ENCODE measurements around the gene TSPAN15. TPM values are rescaled to one million over a fixed set of nuclear protein-coding genes. Genes with fewer than 3 reads are reported as not detected.

Gene TSPAN15
- total RNA-seq, 8 experiments from 2014 or later = 3.1 to 60.5 (median 6.6) TPM

DNA sequence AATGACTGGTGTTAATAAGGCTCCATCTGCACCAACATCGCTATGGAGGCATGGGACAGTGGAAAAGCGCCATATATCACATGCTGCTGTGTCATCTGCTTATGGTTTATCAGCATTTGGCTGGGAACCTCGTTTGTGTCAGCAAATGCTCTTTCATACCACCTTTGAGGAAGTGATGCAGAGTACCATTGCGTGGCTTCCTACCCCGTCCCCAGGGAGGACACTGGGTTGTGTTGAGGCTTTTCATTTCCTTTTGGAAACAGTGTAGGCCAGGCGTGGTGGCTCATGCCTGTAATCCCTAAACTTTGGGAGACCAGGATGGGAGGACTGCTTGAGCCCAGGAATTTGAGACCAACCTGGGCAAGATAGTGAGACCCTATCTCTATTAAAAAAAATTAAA, 41.3 kb upstream of the TSPAN15 start:
- H3K4me1 ChIP-seq (replicated peaks in 1 of 2) = peaks cover 18 to 20% of the 10 kb centered on the region in 2 donors
- no peak overlapping the region for H3K4me3 ChIP-seq
- in situ Hi-C loops (cut with MboI; ENCODE audit: low pct_unique_long_range_greater_than_20kb in 2 of 9, low sequenced_read_pairs in 9 of 9, unreplicated experiment in 9 of 9) = loop anchor here in 6 of 9 experiments (10.0 to 25.0 kb wide), 5 partner anchors 95 to 398 kb away; partner anchors contain the start of gene FAM241B (in 5 of the 6)
- WGBS, 10 experiments = 50 to 100% (median 62%) methylated on average over 1 to 3 of the region's 6 CpGs; no CpG with 5 or more reads in 6 of the 10 experiments
- ATAC-seq (replicated peaks in 6 of 8) = no peak
- H3K27ac ChIP-seq = no peak overlapping the region

- no peak overlapping the region for H3K4me3 ChIP-seq
- no peak for ATAC-seq (replicated peaks in 6 of 8)
- in situ Hi-C loops (cut with MboI; ENCODE audit: low pct_unique_long_range_greater_than_20kb in 2 of 9, low sequenced_read_pairs in 9 of 9, unreplicated experiment in 9 of 9) = loop anchor here in 6 of 9 experiments (10.0 to 25.0 kb wide), 4 partner anchors 94 to 398 kb away; partner anchors contain the start of gene FAM241B (in 5 of the 6)
- 0 to 100% (median 83%) methylated on average over 1 to 6 of the region's 10 CpGs; no CpG with 5 or more reads in 1 of the 10 experiments for WGBS, 10 experiments
- peaks cover 18 to 20% of the 10 kb centered on the region in 2 donors for H3K4me1 ChIP-seq (replicated peaks in 1 of 2)
- no peak overlapping the region for H3K27ac ChIP-seq
These were observed 40.8 kb upstream of the TSPAN15 start for GRCh38 chr10:69410487-69410886.

GRCh38 chr10:69411476-69411875, 39.8 kb upstream of the TSPAN15 start:
- WGBS, 10 experiments = 6 to 82% (median 40%) methylated on average over 1 to 4 of the region's 4 CpGs; no CpG with 5 or more reads in 5 of the 10 experiments

DNA sequence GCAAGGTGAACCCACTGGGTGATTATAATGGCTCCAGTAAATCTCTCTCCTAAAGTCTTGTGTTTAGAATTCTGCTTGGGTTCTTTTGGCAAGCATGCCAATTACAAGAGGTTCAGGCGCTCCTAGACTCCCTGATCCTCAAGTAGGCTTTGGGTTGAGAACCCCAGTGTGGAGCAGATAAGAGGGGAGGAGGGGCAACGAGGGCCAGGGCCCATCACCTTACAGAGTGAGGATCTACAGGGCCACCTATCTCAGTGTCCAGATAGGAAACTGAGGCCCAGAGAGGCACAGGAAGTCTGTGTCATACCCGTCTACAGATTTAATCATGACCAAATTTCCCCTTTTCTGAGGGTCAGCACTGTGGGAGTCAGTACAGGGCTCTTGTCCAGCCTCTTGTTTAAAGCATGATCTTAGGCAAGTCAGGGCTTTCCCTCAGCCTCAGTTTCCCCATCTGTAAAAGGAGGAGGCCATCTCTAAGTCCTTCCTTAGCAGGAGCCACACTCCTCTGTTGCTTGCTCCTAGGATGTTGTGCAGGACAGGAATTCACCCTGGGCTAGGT, 39.0 kb upstream of the TSPAN15 start:
- in situ Hi-C loops (cut with MboI; ENCODE audit: low pct_unique_long_range_greater_than_20kb in 2 of 9, low sequenced_read_pairs in 9 of 9, unreplicated experiment in 9 of 9) = loop anchor here in 6 of 9 experiments (10.0 to 25.0 kb wide), 4 partner anchors 92 to 400 kb away; partner anchors contain the start of gene FAM241B (in 5 of the 6)
- peaks cover 6 to 7% of the 10 kb centered on the region in 2 donors for H3K4me1 ChIP-seq (replicated peaks in 1 of 2)
- H3K27ac ChIP-seq = no peak overlapping the region
- no peak for ATAC-seq (replicated peaks in 6 of 8)
- 40 to 100% (median 83%) methylated on average over 1 to 3 of the region's 3 CpGs; no CpG with 5 or more reads in 2 of the 10 experiments for WGBS, 10 experiments
- no peak overlapping the region for H3K4me3 ChIP-seq

More at GRCh38 chr10:69411476-69411875, 39.8 kb upstream of the TSPAN15 start:
- Histone ChIP-seq H3K27ac (no peak overlapping the region), H3K4me3 (no peak overlapping the region), H3K4me1 (replicated peaks in 1 of 2) (peaks cover 11 to 12% of the 10 kb centered on the region in 2 donors)
- no peak for ATAC-seq (replicated peaks in 6 of 8)
- in situ Hi-C loops (cut with MboI; ENCODE audit: low pct_unique_long_range_greater_than_20kb in 2 of 9, low sequenced_read_pairs in 9 of 9, unreplicated experiment in 9 of 9) = loop anchor here in 6 of 9 experiments (10.0 to 25.0 kb wide), 4 partner anchors 93 to 399 kb away; partner anchors contain the start of gene FAM241B (in 5 of the 6)

DNA sequence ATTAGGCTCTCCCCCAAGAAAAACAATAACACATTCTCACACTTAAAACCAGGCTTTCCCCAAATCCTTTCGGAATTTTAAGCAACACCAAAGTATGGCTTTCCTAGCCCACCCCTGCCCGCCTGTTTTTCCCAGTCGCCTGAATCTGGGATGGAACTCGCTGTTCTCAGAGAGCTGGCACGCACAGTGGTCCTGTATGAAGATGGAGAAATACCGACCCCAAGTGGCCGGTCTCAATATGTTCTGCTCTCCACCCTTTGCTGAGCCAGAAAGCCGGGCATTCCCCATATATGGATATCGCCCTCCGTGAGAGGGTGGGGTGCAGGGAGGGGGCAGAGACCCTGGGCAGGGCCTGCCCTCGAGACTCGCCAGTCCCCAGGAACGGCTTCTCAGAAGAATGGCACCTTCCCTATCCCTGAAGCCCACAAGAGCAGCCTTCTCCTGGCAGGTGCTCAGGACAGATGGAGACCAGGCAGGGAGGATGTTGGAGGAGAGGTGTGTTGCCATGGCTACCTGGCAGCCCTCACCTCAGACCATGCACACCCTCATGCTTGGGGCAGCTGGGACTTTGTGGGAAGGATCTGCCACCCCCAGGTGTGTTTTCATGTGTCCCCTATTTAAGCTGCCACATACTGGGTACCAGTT, 37.9 kb upstream of the TSPAN15 start:
- no peak overlapping the region for H3K4me3 ChIP-seq
- peaks cover 6 to 7% of the 10 kb centered on the region in 2 donors for H3K4me1 ChIP-seq (replicated peaks in 1 of 2)
- 0 to 40% (median 9%) methylated on average over 1 to 4 of the region's 13 CpGs; no CpG with 5 or more reads in 5 of the 10 experiments for WGBS, 10 experiments
- peak; percentile 40 to 66 (median 52) for ATAC-seq (replicated peaks in 6 of 8)
- H3K27ac ChIP-seq = no peak overlapping the region
- in situ Hi-C loops (cut with MboI; ENCODE audit: low pct_unique_long_range_greater_than_20kb in 2 of 9, low sequenced_read_pairs in 9 of 9, unreplicated experiment in 9 of 9) = loop anchor here in 6 of 9 experiments (10.0 to 25.0 kb wide), 4 partner anchors 91 to 401 kb away; partner anchors contain the start of gene FAM241B (in 5 of the 6)

DNA sequence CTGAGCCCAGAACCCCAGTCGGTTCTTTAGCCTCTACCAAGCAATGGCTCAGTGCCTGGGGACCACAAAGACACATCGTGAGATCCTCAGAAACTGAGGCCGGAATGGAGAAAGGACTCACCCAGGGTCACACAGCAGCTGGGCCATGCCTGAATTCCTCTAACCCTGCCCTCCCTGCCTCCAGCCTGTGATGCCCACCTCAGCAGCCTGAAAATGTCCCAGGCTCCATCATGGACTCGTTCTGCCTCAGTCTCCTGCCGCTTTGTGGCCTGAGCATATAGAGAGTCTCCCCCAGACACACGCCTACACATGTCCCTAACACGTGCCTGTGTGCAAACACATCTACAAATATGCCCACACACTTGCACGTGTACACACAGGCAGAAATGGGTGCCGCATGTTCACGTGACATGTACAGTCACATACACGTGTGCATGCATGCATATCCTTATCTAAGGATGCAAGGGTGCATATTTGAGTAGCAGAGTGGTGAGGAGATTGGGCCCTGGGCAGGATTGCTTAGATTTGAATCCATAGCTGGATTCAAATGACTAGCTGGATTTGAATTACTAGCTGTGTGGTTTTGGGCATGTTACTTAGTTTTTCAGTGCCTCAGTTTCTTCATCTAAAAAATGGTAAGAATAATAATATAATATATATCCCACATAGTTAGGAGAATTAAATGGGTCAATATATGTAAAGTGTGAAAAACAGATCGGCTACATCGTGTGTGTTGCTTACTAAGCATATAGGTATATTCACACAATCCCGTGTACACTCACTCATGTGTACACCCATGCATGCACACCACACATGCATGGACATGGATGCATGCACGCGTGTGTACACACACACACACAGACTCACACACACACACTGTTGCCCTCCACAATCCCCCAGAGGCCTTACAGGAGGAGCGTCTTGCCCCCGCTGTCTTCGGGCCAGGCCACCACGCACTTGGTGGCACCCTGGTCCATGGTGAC, 36.9 kb upstream of the TSPAN15 start:
- WGBS, 10 experiments = 20 to 100% (median 81%) methylated on average over 1 to 9 of the region's 20 CpGs; no CpG with 5 or more reads in 1 of the 10 experiments
- ATAC-seq (replicated peaks in 6 of 8) = no peak
- peaks cover 1 to 4% of the 10 kb centered on the region in 2 donors for H3K4me1 ChIP-seq (replicated peaks in 1 of 2)
- in situ Hi-C loops (cut with MboI; ENCODE audit: low pct_unique_long_range_greater_than_20kb in 2 of 9, low sequenced_read_pairs in 9 of 9, unreplicated experiment in 9 of 9) = loop anchor here in 6 of 9 experiments (10.0 to 25.0 kb wide), 4 partner anchors 90 to 402 kb away; partner anchors contain the start of gene FAM241B (in 5 of the 6)
- no peak overlapping the region for H3K27ac ChIP-seq
- no peak overlapping the region for H3K4me3 ChIP-seq

- WGBS, 10 experiments = 42 to 100% (median 80%) methylated on average over 1 to 6 of the region's 13 CpGs; no CpG with 5 or more reads in 3 of the 10 experiments
- in situ Hi-C loops (cut with MboI; ENCODE audit: low pct_unique_long_range_greater_than_20kb in 2 of 9, low sequenced_read_pairs in 9 of 9, unreplicated experiment in 9 of 9) = loop anchor here in 6 of 9 experiments (10.0 to 25.0 kb wide), 4 partner anchors 90 to 403 kb away; partner anchors contain the start of gene FAM241B (in 5 of the 6)
- no peak for ATAC-seq (replicated peaks in 6 of 8)
These were observed 36.2 kb upstream of the TSPAN15 start for GRCh38 chr10:69415049-69415448.

GRCh38 chr10:69415951-69416350, 35.3 kb upstream of the TSPAN15 start:
- WGBS, 10 experiments = 40 to 90% (median 77%) methylated on average over 1 to 7 of the region's 10 CpGs; no CpG with 5 or more reads in 6 of the 10 experiments

More at GRCh38 chr10:69415049-69415448, 36.2 kb upstream of the TSPAN15 start:
- Histone ChIP-seq H3K4me3 (no peak overlapping the region), H3K27ac (no peak overlapping the region), H3K4me1 (replicated peaks in 1 of 2) (peaks cover 0 to 4% of the 10 kb centered on the region in 2 donors)

DNA sequence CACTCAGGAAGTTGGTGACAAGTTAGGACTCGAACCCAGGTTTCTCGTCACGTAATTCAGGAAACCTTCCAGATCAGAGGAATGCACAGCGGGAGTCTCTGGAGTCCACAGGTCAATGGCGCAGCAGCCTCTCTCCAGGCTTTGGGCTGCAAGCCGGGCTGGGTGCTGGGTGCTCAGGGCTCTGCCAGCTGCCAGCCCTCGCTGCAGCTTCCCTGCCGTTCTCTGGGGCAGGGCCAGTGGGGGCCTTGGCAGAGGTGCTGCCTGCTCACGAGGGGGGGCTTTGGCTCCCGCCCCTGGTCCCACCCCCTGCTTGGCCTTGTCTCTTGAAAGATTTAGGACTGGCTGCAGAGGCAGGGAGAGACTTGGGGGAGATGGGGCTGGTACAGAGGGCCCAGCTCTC, 34.6 kb upstream of the TSPAN15 start, which contains the start of gene TACR2:
TSS of gene TACR2 (minus strand) at position 224 of the 400 bp plus-strand sequence. CDS start 595 bp downstream, outside the sequence.
- H3K4me1 ChIP-seq (replicated peaks in 1 of 2) = peaks cover 0 to 4% of the 10 kb centered on the region in 2 donors
- in situ Hi-C loops (cut with MboI; ENCODE audit: low pct_unique_long_range_greater_than_20kb in 2 of 9, low sequenced_read_pairs in 9 of 9, unreplicated experiment in 9 of 9) = loop anchor here in 6 of 9 experiments (10.0 to 25.0 kb wide), 4 partner anchors 88 to 404 kb away; partner anchors contain the start of gene FAM241B (in 5 of the 6)
- 47 to 94% (median 80%) methylated on average over 1 to 6 of the region's 10 CpGs; no CpG with 5 or more reads in 5 of the 10 experiments for WGBS, 10 experiments
- no peak within 1 kb of the TSS for H3K27ac ChIP-seq
- ATAC-seq (replicated peaks in 6 of 8) = no peak
- H3K4me3 ChIP-seq = no peak within 1 kb of the TSS

More at GRCh38 chr10:69415951-69416350, 35.3 kb upstream of the TSPAN15 start:
- Histone ChIP-seq H3K27ac (no peak overlapping the region), H3K4me3 (no peak overlapping the region), H3K4me1 (replicated peaks in 1 of 2) (peaks cover 0 to 4% of the 10 kb centered on the region in 2 donors)
- in situ Hi-C loops (cut with MboI; ENCODE audit: low pct_unique_long_range_greater_than_20kb in 2 of 9, low sequenced_read_pairs in 9 of 9, unreplicated experiment in 9 of 9) = loop anchor here in 6 of 9 experiments (10.0 to 25.0 kb wide), 4 partner anchors 89 to 404 kb away; partner anchors contain the start of gene FAM241B (in 5 of the 6)
- no peak for ATAC-seq (replicated peaks in 6 of 8)

DNA sequence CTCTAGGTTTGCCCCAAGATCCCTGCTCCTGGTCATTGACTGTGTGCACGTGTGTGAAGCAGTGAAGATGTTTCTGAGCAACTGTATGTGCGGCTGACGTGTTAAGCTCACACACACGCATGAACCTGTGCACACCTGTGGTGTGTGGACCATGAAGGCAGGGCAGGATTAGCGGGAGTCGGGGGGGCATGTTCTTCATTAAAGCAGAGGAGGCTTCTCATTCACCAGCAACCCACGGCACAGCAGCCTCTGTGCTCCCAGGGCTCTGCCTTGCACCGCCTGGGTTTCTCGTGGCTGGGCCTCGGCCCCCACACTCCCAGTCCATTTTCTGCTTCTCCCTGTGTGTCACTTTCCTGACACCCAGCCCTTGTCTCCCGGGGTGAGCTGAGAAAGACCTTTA, 33.7 kb upstream of the TSPAN15 start:
- no peak overlapping the region for H3K27ac ChIP-seq
- 40 to 83% (median 75%) methylated on average over 1 to 11 of the region's 11 CpGs; no CpG with 5 or more reads in 2 of the 10 experiments for WGBS, 10 experiments
- in situ Hi-C loops (cut with MboI; ENCODE audit: low pct_unique_long_range_greater_than_20kb in 2 of 9, low sequenced_read_pairs in 9 of 9, unreplicated experiment in 9 of 9) = loop anchor here in 6 of 9 experiments (10.0 to 25.0 kb wide), 4 partner anchors 87 to 405 kb away; partner anchors contain the start of gene FAM241B (in 5 of the 6)
- H3K4me1 ChIP-seq (replicated peaks in 1 of 2) = peaks cover 0 to 4% of the 10 kb centered on the region in 2 donors
- no peak for ATAC-seq (replicated peaks in 6 of 8)
- H3K4me3 ChIP-seq = no peak overlapping the region

GRCh38 chr10:69418052-69418752, 33.1 kb upstream of the TSPAN15 start:
- H3K27ac ChIP-seq = no peak overlapping the region
- H3K4me3 ChIP-seq = no peak overlapping the region
- ATAC-seq (replicated peaks in 6 of 8) = peak in 1 of 8 experiments; percentile 10
- WGBS, 10 experiments = 0 to 100% (median 63%) methylated on average over 1 to 6 of the region's 8 CpGs; no CpG with 5 or more reads in 3 of the 10 experiments
- in situ Hi-C loops (cut with MboI; ENCODE audit: low pct_unique_long_range_greater_than_20kb in 2 of 9, low sequenced_read_pairs in 9 of 9, unreplicated experiment in 9 of 9) = loop anchor here in 6 of 9 experiments (10.0 to 25.0 kb wide), 4 partner anchors 87 to 406 kb away; partner anchors contain the start of gene FAM241B (in 5 of the 6)
- no peaks in the 10 kb centered on the region for H3K4me1 ChIP-seq (replicated peaks in 1 of 2)
